Measurements from ENCODE around the gene NTM. TPM values are rescaled to one million over a fixed set of nuclear protein-coding genes. Genes with fewer than 3 reads are reported as not detected.

NTM gene
- total and polyA plus RNA-seq, 2 of the 8 experiments (the other 6 are each of a cell fraction or from before 2014, with no cell fraction given), result 13.4 to 20.0 TPM

- ChIA-PET POLR2A (ENCODE audit: partially characterized antibody) (no interaction called here), CTCF (ENCODE audit: partially characterized antibody) (interaction anchor here (0.5 to 1.1 kb wide), 2 partner anchors 102 to 274 kb away, joined by 3 read pairs; no protein-coding TSS in a partner anchor)
- peaks cover 0 to 2% (median under 1%) of the 10 kb centered on the region in 4 experiments; a peak in 2 of 7 replicates for H3K4me1 ChIP-seq (replicated peaks in 1 of 4; ENCODE audit: control insufficient read depth in 3 of 4, insufficient read depth in 4 of 4, low read length in 3 of 4)
- H2BK5ac ChIP-seq (ENCODE audit: low read depth, low read length), result no peak overlapping the region
- H3K56ac ChIP-seq (replicated peaks; ENCODE audit: insufficient read length, low read depth, low read length), result no peak overlapping the region
- no peaks in the 10 kb centered on the region for H3K36me3 ChIP-seq (ENCODE audit: control insufficient read depth in 2 of 4, insufficient read depth in 4 of 4, low read length in 3 of 4)
- H3K27me3 ChIP-seq (replicated peaks in 1 of 4; ENCODE audit: control insufficient read depth in 3 of 4, extremely low read depth in 1 of 4, insufficient read depth in 3 of 4, low read length in 3 of 4), result no peaks in the 10 kb centered on the region
- TF ChIP-seq BACH1 (IDR thresholded peaks at IDR 0.05; ENCODE audit: low read length) (no peak), YY1 (IDR thresholded peaks at IDR 0.05; ENCODE audit: low read depth, low read length) (no peak), USF2 (IDR thresholded peaks at IDR 0.05; ENCODE audit: low read length) (no peak), GTF2F1 (IDR thresholded peaks at IDR 0.05; ENCODE audit: borderline replicate concordance, low read depth, low read length) (no peak), RXRA (IDR thresholded peaks at IDR 0.05; ENCODE audit: insufficient read depth, low read depth, low read length) (no peak), ATF3 (IDR thresholded peaks at IDR 0.05; ENCODE audit: insufficient read depth, low read depth, low read length) (no peak), HDAC2 (IDR thresholded peaks at IDR 0.05; ENCODE audit: borderline replicate concordance in 1 of 2, low read depth in 2 of 2, low read length in 2 of 2) (no peak), KDM1A (IDR thresholded peaks at IDR 0.05; ENCODE audit: borderline replicate concordance, low read length) (no peak), EP300 (IDR thresholded peaks at IDR 0.05; ENCODE audit: borderline replicate concordance in 1 of 2, low read depth in 2 of 2, low read length in 2 of 2) (no peak), PHF8 (conservative IDR thresholded peaks at IDR 0.05; ENCODE audit: low read depth, low read length) (no peak)
- no peak for DNase-seq (ENCODE audit: low read depth in 1 of 2, low spot score in 2 of 2)
- H3K18ac ChIP-seq (ENCODE audit: extremely low read depth, low read length), result no peak overlapping the region
- H4K91ac ChIP-seq (replicated peaks; ENCODE audit: insufficient read length, low read length), result no peak overlapping the region
- H3K9me3 ChIP-seq (ENCODE audit: insufficient read depth in 2 of 2, low read depth in 1 of 2, low read length in 1 of 2), result no peaks in the 10 kb centered on the region
- no peak overlapping the region for H3K14ac ChIP-seq (ENCODE audit: insufficient read length)
- H4K20me1 ChIP-seq (replicated peaks in 1 of 2; ENCODE audit: control insufficient read depth in 1 of 2, insufficient read depth in 2 of 2, low read length in 2 of 2), result no peaks in the 10 kb centered on the region
- H2AFZ ChIP-seq (ENCODE audit: low read length), result no peak overlapping the region
- H3K79me2 ChIP-seq (ENCODE audit: control insufficient read depth in 1 of 2, insufficient read depth in 2 of 2, low read length in 2 of 2), result no peaks in the 10 kb centered on the region
- H2BK15ac ChIP-seq (ENCODE audit: low read length), result no peak overlapping the region
- no peak overlapping the region for H3K4me3 ChIP-seq (ENCODE audit: extremely low read depth in 1 of 4, insufficient read depth in 2 of 4, low read depth in 3 of 4, low read length in 4 of 4)
- WGBS, 2 experiments (ENCODE audit: extremely low coverage in 1 of 2, insufficient coverage in 1 of 2, insufficient read length in 1 of 2, insufficient replicate concordance in 2 of 2, low coverage in 1 of 2, low lambda C conversion rate in 2 of 2, missing lambda C conversion rate in 1 of 2), result 96% methylated on average over 2 of the region's 2 CpGs; no CpG with 5 or more reads in 1 of the 2 experiments
- no peak overlapping the region for H2BK20ac ChIP-seq (ENCODE audit: low read length)
- H3K9ac ChIP-seq (replicated peaks in 1 of 4; ENCODE audit: extremely low read depth in 1 of 4, low read depth in 3 of 4, low read length in 3 of 4), result no peak overlapping the region
- no peak overlapping the region for H3K4me2 ChIP-seq (ENCODE audit: insufficient read depth in 1 of 2, low read depth in 2 of 2, low read length in 2 of 2)
- H3K23ac ChIP-seq (ENCODE audit: insufficient read length), result no peak overlapping the region
- H3K23me2 ChIP-seq (ENCODE audit: low read depth, low read length), result no peaks in the 10 kb centered on the region
- no peak overlapping the region for H2BK120ac ChIP-seq (replicated peaks; ENCODE audit: low read depth, low read length)
- no peak overlapping the region for H2BK12ac ChIP-seq (ENCODE audit: low read depth, low read length)
- no peak for FAIRE-seq
- H2AK5ac ChIP-seq (ENCODE audit: low read depth, low read length), result no peak overlapping the region
- no peak overlapping the region for H4K8ac ChIP-seq (ENCODE audit: extremely low read depth, insufficient read depth, low read length)
- peaks cover 4% of the 10 kb centered on the region; the same call in 1 of the 2 replicates for H3K79me1 ChIP-seq (ENCODE audit: low read depth, low read length)
- H3K4ac ChIP-seq (replicated peaks; ENCODE audit: insufficient read length, low read depth, low read length), result no peak overlapping the region
- H3K27ac ChIP-seq (ENCODE audit: low read depth, low read length), result no peak overlapping the region
- no peak overlapping the region for H4K5ac ChIP-seq (ENCODE audit: insufficient read length, low read depth, low read length)
Observed at GRCh38 chr11:131969261-131969660, 598.8 kb downstream of the NTM start.
